ENCODE results near the gene TATDN2. TPM values are rescaled to one million over a fixed set of nuclear protein-coding genes. Genes with fewer than 3 reads are reported as not detected.
A peak's percentile ranks its signal among the peaks of the same experiment; 100 is the strongest.

TATDN2 gene
- polyA plus RNA-seq, 4 donors, result 13.8 to 28.3 (median 17.4) TPM

GRCh38 chr3:10215578-10216368 lies 32.5 kb upstream of the TATDN2 start:
- Histone ChIP-seq H3K36me3 (ENCODE audit: control insufficient read depth in 3 of 3, insufficient read depth in 2 of 3, low read depth in 1 of 3, low read length in 3 of 3) (peaks cover 0 to 15% (median 0%) of the 10 kb centered on the region in 3 donors), H3K9me3 (ENCODE audit: control insufficient read depth in 2 of 2, insufficient read depth in 1 of 2, low read depth in 1 of 2, low read length in 1 of 2) (no peaks in the 10 kb centered on the region), H3K27ac (ENCODE audit: low read depth in 1 of 3, low read length in 2 of 3) (no peak overlapping the region), H3K27me3 (ENCODE audit: control insufficient read depth in 3 of 3, insufficient read depth in 3 of 3, low read length in 3 of 3) (no peaks in the 10 kb centered on the region), H3K4me1 (ENCODE audit: control insufficient read depth in 3 of 3, insufficient read depth in 2 of 3, low read depth in 1 of 3, low read length in 2 of 3) (peaks cover 0 to 4% (median 0%) of the 10 kb centered on the region in 3 donors), H3K4me3 (ENCODE audit: low read depth in 1 of 3, low read length in 3 of 3) (no peak overlapping the region)
- 89 to 93% (median 92%) methylated on average over 6 of the region's 6 CpGs for WGBS, 3 donors
- DNase-seq (no peak), FAIRE-seq (no peak)

DNA sequence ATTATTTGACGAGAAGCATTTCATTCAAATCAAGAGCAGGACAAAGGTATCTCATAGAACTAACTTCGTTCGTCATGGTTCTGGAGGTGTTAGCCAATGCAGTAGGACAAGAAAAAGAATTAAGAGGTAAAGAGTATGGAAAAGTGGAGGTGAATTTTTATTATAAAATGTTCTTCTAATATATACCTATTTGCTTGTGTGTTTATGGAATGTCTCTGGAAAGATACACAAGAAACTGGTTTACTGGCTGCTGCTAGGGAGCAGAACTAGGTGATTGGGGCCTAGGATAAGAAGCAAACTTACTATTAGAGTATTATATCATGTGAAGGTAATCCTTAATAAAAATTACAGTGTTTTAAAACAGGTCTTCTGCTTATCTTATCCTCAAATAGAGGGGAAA lies 30.9 kb upstream of the TATDN2 start:
- no peak for FAIRE-seq
- no peak overlapping the region for H3K4me3 ChIP-seq (ENCODE audit: low read depth in 1 of 3, low read length in 3 of 3)
- no peak for DNase-seq
- no peaks in the 10 kb centered on the region for H3K27me3 ChIP-seq (ENCODE audit: control insufficient read depth in 3 of 3, insufficient read depth in 3 of 3, low read length in 3 of 3)
- peaks cover 0 to 4% (median under 1%) of the 10 kb centered on the region in 3 donors for H3K4me1 ChIP-seq (ENCODE audit: control insufficient read depth in 3 of 3, insufficient read depth in 2 of 3, low read depth in 1 of 3, low read length in 2 of 3)
- peaks cover 0 to 15% (median 0%) of the 10 kb centered on the region in 3 donors for H3K36me3 ChIP-seq (ENCODE audit: control insufficient read depth in 3 of 3, insufficient read depth in 2 of 3, low read depth in 1 of 3, low read length in 3 of 3)
- H3K9me3 ChIP-seq (ENCODE audit: control insufficient read depth in 2 of 2, insufficient read depth in 1 of 2, low read depth in 1 of 2, low read length in 1 of 2), result no peaks in the 10 kb centered on the region
- WGBS, 3 donors, result 81 to 97% (median 97%) methylated on average over 3 of the region's 3 CpGs
- H3K27ac ChIP-seq (ENCODE audit: low read depth in 1 of 3, low read length in 2 of 3), result no peak overlapping the region

DNA sequence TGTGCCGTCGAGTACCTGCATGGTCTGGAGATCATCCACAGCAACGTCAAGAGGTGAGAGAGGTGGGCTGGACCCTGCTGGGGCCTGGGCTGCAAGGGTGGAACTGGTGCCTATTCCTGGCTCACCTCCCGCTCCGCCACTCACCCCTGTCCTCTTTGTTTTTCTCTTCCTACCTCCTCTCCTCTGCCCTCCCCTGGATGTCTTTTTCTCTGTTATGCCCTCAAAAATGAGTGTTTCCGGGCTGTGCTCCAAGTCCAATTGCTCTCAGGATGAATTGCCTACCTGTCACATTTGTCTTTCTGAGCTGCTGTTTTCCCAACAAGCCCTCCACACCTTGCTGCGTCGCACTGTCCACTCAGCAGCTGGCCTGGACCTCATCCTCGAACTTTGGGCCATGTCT lies 28.5 kb upstream of the TATDN2 start:
- 85 to 95% (median 92%) methylated on average over 9 of the region's 9 CpGs for WGBS, 3 donors

GRCh38 chr3:10223676-10224639 lies 24.3 kb upstream of the TATDN2 start:
- H3K27me3 ChIP-seq (ENCODE audit: control insufficient read depth in 3 of 3, insufficient read depth in 3 of 3, low read length in 3 of 3), result no peaks in the 10 kb centered on the region
- H3K4me1 ChIP-seq (ENCODE audit: control insufficient read depth in 3 of 3, insufficient read depth in 2 of 3, low read depth in 1 of 3, low read length in 2 of 3), result peaks cover 10 to 13% (median 13%) of the 10 kb centered on the region in 3 donors
- FAIRE-seq, result no peak
- no peaks in the 10 kb centered on the region for H3K9me3 ChIP-seq (ENCODE audit: control insufficient read depth in 2 of 2, insufficient read depth in 1 of 2, low read depth in 1 of 2, low read length in 1 of 2)
- H3K36me3 ChIP-seq (ENCODE audit: control insufficient read depth in 3 of 3, insufficient read depth in 2 of 3, low read depth in 1 of 3, low read length in 3 of 3), result peaks cover 0 to 15% (median 2%) of the 10 kb centered on the region in 3 donors
- DNase-seq, result peak; percentile 48 to 75
- H3K27ac ChIP-seq (ENCODE audit: low read depth in 1 of 3, low read length in 2 of 3), result peak overlapping the region in 2 of 3 donors; percentile 50 to 52
- WGBS, 3 donors, result 65 to 76% (median 67%) methylated on average over 10 of the region's 10 CpGs
- no peak overlapping the region for H3K4me3 ChIP-seq (ENCODE audit: low read depth in 1 of 3, low read length in 3 of 3)

More for the DNA sequence above, 28.5 kb upstream of the TATDN2 start:
- FAIRE-seq (no peak), DNase-seq (no peak)
- Histone ChIP-seq H3K27me3 (ENCODE audit: control insufficient read depth in 3 of 3, insufficient read depth in 3 of 3, low read length in 3 of 3) (no peaks in the 10 kb centered on the region), H3K4me1 (ENCODE audit: control insufficient read depth in 3 of 3, insufficient read depth in 2 of 3, low read depth in 1 of 3, low read length in 2 of 3) (peaks cover 8 to 10% (median 10%) of the 10 kb centered on the region in 3 donors), H3K36me3 (ENCODE audit: control insufficient read depth in 3 of 3, insufficient read depth in 2 of 3, low read depth in 1 of 3, low read length in 3 of 3) (peaks cover 0 to 16% (median 0%) of the 10 kb centered on the region in 3 donors), H3K9me3 (ENCODE audit: control insufficient read depth in 2 of 2, insufficient read depth in 1 of 2, low read depth in 1 of 2, low read length in 1 of 2) (no peaks in the 10 kb centered on the region), H3K27ac (ENCODE audit: low read depth in 1 of 3, low read length in 2 of 3) (peak overlapping the region in 2 of 3 donors; percentile 2 to 72), H3K4me3 (ENCODE audit: low read depth in 1 of 3, low read length in 3 of 3) (no peak overlapping the region)

GRCh38 chr3:10224794-10225665 lies 23.2 kb upstream of the TATDN2 start:
- peaks cover 10 to 13% (median 13%) of the 10 kb centered on the region in 3 donors for H3K4me1 ChIP-seq (ENCODE audit: control insufficient read depth in 3 of 3, insufficient read depth in 2 of 3, low read depth in 1 of 3, low read length in 2 of 3)
- no peaks in the 10 kb centered on the region for H3K27me3 ChIP-seq (ENCODE audit: control insufficient read depth in 3 of 3, insufficient read depth in 3 of 3, low read length in 3 of 3)
- DNase-seq (peak; percentile 85 to 98), FAIRE-seq (no peak)
- WGBS, 3 donors, result 44 to 51% (median 48%) methylated on average over 4 of the region's 4 CpGs
- H3K27ac ChIP-seq (ENCODE audit: low read depth in 1 of 3, low read length in 2 of 3), result peak overlapping the region in 1 of 3 donors; percentile 59
- no peak overlapping the region for H3K4me3 ChIP-seq (ENCODE audit: low read depth in 1 of 3, low read length in 3 of 3)
- peaks cover 0 to 11% (median 2%) of the 10 kb centered on the region in 3 donors for H3K36me3 ChIP-seq (ENCODE audit: control insufficient read depth in 3 of 3, insufficient read depth in 2 of 3, low read depth in 1 of 3, low read length in 3 of 3)
- no peaks in the 10 kb centered on the region for H3K9me3 ChIP-seq (ENCODE audit: control insufficient read depth in 2 of 2, insufficient read depth in 1 of 2, low read depth in 1 of 2, low read length in 1 of 2)

DNA sequence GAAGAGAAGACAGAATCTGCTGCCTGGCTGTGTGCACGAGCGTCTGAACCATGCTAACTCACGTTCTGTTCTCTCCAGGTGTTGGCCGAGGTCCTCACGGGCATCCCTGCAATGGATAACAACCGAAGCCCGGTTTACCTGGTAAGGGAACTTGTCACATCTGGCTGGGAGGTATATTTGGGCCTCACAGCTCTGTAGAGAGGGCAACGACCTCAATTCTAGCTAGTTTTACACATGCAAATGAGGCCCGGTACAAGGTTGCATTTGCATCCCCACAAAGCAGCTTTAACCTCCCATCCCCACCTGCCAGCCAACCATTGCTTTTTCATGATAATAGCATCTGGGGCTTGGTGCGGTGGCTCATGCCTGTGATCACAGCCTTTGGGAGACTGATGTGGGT lies 22.0 kb upstream of the TATDN2 start:
- H3K27ac ChIP-seq (ENCODE audit: low read depth in 1 of 3, low read length in 2 of 3), result peak overlapping the region in 1 of 3 donors; percentile 47
- WGBS, 3 donors, result 74 to 90% (median 83%) methylated on average over 10 of the region's 10 CpGs
- no peak for DNase-seq
- no peak for FAIRE-seq
- H3K4me3 ChIP-seq (ENCODE audit: low read depth in 1 of 3, low read length in 3 of 3), result no peak overlapping the region
- H3K27me3 ChIP-seq (ENCODE audit: control insufficient read depth in 3 of 3, insufficient read depth in 3 of 3, low read length in 3 of 3), result no peaks in the 10 kb centered on the region
- H3K36me3 ChIP-seq (ENCODE audit: control insufficient read depth in 3 of 3, insufficient read depth in 2 of 3, low read depth in 1 of 3, low read length in 3 of 3), result peaks cover 0 to 10% (median 2%) of the 10 kb centered on the region in 3 donors
- H3K9me3 ChIP-seq (ENCODE audit: control insufficient read depth in 2 of 2, insufficient read depth in 1 of 2, low read depth in 1 of 2, low read length in 1 of 2), result no peaks in the 10 kb centered on the region
- H3K4me1 ChIP-seq (ENCODE audit: control insufficient read depth in 3 of 3, insufficient read depth in 2 of 3, low read depth in 1 of 3, low read length in 2 of 3), result peaks cover 9 to 13% (median 10%) of the 10 kb centered on the region in 3 donors

GRCh38 chr3:10228248-10228950 lies 19.9 kb upstream of the TATDN2 start:
- 72 to 92% (median 74%) methylated on average over 4 of the region's 4 CpGs for WGBS, 3 donors
- Histone ChIP-seq H3K27me3 (ENCODE audit: control insufficient read depth in 3 of 3, insufficient read depth in 3 of 3, low read length in 3 of 3) (no peaks in the 10 kb centered on the region), H3K4me1 (ENCODE audit: control insufficient read depth in 3 of 3, insufficient read depth in 2 of 3, low read depth in 1 of 3, low read length in 2 of 3) (peaks cover 6 to 11% (median 6%) of the 10 kb centered on the region in 3 donors), H3K36me3 (ENCODE audit: control insufficient read depth in 3 of 3, insufficient read depth in 2 of 3, low read depth in 1 of 3, low read length in 3 of 3) (peaks cover 0 to 7% (median 2%) of the 10 kb centered on the region in 3 donors), H3K9me3 (ENCODE audit: control insufficient read depth in 2 of 2, insufficient read depth in 1 of 2, low read depth in 1 of 2, low read length in 1 of 2) (no peaks in the 10 kb centered on the region), H3K4me3 (ENCODE audit: low read depth in 1 of 3, low read length in 3 of 3) (no peak overlapping the region), H3K27ac (ENCODE audit: low read depth in 1 of 3, low read length in 2 of 3) (peak overlapping the region in 1 of 3 donors; percentile 36)
- no peak for DNase-seq
- FAIRE-seq, result no peak

Data from small intestine (tissue), 7 donors.